HG03378 (cell line): ENCODE data around the gene CBX8.

Experiments used
- ATAC-seq: cut with Tn5 transposase; IDR thresholded peaks from one replicate; pipeline ENCODE4 v1.9.1; 2021; ENCODE audit warnings: mild to moderate bottlenecking, moderate library complexity; ENCODE audit not compliant: unreplicated experiment

The CBX8 gene

GRCh38 chr17:79835953-79836509 is 39.2 kb upstream of the CBX8 start:
- no peak for ATAC-seq

DNA sequence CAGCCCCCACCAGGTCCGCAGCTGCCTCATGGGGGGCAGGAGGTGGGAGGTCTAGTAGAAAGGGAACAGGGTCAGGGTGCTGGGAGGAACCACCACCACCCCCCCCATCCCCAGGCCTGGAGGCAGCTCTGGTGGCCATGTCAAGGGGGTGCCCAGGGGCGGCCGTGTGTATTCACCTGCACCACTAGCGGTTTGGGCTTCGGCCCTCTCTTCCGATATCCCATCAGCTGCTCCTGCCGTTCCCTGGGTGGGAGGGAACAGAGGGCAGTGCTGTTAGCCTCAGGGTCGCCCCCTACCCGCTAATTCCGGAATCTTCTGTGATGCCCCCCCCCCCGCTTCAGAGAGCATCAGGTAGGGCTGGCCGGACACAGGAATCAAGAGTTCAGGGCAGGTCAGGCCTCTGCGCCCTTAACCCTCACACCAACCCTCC is 38.6 kb upstream of the CBX8 start:
- no peak for ATAC-seq

DNA sequence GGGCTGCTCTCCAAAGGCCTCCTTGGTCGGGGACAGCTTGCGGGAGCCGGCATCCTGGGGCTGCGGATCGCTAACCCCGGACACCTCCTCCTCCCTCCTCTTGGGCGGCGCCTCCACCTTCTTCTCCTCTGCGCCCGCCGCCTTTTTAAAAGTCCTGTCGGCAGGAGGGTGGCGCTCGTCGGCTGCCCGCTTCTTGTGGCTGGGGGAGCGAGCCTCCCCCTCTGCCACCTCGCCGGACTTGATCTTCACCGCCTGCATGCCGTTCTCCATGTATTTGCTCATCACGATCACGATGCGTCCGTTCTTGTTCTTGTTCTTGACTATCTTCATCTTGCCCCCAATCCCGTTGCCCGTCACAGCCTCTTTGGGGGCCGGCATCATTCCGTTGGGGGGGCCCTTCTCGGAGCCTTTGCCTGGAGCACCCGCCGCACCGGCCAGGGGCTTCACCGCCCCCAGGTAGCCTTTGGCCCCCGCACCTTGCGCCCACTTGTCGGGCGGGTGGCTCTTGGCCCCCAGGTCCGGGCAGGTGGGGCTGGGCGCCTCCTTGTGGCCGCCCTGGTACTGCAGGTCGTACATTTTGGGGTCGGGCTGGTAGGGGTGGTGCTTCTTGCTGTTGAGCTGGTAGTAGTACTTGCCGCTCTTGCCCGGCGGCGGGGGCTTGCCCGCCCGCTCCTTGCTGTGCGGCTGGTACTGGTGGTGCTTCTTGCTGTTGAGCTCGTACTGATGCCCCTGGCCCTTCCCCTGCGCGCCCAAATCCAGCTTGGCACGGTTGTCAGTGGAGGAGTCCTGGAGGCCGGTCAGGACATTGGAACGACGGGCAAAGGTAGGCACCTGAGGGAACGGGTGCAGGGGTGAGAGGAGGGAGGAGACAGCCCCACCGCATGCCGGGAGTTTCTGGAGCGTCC is 37.9 kb upstream of the CBX8 start:
- ATAC-seq, result no peak

GRCh38 chr17:79833744-79834564 is 37.1 kb upstream of the CBX8 start:
- ATAC-seq, result no peak

DNA sequence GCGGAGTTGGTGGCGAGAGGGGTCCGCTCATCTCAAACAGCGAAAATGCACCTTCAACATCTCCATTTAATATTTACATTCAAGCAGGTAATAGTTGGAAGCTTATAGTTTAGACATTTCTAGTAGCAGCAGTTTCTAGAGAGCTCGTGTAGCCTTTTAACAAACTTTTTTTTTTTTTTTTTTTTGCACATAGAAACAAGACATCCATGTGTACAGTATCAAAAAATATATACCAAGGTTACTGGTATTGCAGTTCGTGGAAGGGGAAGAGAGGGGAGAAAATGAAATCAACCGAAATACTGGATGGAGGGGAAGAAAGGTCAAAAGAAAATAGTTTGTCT is 36.2 kb upstream of the CBX8 start:
- no peak for ATAC-seq

GRCh38 chr17:79832218-79833109 is 35.6 kb upstream of the CBX8 start:
- no peak for ATAC-seq

DNA sequence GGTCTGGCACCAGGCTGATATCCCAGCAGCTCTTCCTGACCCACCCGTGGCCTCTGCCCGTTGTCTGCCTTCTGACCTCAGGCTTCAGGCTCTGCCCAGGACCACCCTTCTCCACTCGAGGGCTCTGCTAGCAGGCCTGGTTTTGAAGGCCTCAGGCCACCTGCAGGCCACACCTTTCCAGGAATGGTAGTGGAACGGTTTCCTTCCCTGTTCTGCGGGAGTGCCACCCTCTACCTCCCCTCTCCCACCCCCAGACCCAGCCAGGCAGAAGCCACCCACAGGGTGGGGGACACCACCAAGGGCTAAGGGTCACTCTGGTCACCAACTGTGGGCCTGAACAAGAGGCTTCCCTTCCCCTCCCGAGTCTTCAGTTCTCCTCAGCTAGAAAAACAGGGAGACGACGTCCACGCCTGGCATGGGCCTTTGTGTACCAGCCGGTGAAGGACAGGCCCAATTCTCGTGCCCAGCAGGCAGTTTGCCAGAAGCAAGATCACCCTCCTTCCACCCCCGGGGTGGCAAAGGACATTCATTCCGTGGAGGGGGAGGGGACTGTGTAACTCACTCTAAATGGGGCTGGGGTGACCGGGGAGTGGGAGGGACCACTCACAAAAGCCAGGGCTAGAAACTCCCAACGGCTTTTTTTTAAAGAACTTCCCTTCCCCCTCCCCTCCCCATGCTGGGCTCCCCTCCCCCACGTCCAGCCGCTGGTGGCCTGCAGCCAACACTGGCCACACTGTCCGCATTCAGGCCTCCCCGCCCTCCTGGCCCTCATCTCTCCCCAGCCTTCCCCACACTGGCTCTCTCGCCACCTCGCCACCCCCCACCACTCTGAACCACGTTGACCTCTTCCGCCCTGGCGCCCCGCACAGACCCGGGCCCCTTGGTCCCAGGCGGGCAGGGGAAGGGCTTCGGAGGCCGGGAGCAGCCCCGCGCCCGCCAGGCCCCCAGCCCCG is 34.7 kb upstream of the CBX8 start:
- no peak for ATAC-seq

DNA sequence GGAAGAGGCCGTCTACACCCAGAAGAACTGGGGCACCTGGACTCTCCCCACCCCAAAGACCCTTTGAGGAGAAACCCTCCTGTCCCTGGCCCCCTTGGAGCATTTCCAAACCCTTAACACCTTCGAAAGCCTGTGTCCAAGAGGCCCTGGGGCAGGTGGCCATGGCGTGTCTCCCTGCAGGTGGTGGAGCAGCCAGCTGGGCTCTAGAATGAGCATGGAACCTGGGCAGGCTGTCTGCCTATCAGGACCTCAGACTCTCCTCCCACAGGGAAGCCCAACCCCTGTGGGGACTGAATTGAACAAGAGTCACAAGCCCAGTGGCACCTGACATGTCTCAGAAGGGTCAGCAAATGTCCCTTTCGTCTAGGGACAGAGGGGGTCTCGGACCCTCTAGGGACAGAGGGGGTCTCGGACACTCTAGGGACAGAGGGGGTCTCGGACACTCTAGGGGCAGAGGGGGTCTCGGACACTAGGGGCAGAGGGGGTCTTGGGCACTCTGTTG is 33.9 kb upstream of the CBX8 start:
- ATAC-seq, result no peak

DNA sequence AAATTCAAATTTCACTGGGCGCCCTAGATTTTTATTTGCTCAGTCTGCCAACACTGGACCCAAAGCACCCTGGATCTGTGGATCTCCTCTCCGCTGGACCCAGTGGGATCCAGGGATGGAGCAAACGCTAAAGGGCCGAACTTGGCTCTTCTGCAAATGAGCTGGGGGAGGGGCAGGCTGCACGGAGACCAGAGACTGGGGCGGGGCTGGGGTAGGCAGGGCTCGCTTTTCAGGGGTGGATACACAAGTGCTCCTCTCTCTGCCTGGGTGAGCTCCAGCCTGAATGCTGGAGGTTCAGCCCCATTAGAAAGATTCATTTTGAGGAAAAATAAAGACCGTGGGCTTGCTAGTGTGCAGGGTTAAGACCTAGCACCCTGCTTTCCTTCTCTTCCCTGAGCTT is 33.4 kb upstream of the CBX8 start:
- ATAC-seq, result no peak

GRCh38 chr17:79829457-79829856 is 32.6 kb upstream of the CBX8 start:
- no peak for ATAC-seq

GRCh38 chr17:79829004-79829403 is 32.1 kb upstream of the CBX8 start:
- ATAC-seq, result no peak

- ATAC-seq, result no peak
These were observed 30.1 kb upstream of the CBX8 start for GRCh38 chr17:79826841-79827578.

- no peak for ATAC-seq
These were observed 29.4 kb upstream of the CBX8 start for GRCh38 chr17:79826204-79826680.

DNA sequence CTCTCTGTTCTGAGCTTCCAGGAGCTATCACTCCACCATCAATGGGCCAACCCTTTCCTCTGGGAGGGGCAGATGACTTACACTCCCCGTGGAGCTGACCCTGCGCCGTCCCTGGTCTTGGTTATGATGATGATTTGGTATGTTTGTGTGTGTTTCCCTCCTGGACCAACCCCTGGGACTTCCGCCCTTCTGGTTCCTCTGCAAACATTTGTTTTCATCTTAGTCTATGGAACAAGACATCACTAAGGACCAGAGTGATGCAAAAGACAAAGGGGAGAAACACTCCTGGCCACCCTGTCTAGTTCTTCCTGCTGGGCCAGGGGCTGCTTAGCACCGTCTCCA is 28.7 kb upstream of the CBX8 start:
- no peak for ATAC-seq

- no peak for ATAC-seq
These were observed 28.2 kb upstream of the CBX8 start for GRCh38 chr17:79824893-79825579.

DNA sequence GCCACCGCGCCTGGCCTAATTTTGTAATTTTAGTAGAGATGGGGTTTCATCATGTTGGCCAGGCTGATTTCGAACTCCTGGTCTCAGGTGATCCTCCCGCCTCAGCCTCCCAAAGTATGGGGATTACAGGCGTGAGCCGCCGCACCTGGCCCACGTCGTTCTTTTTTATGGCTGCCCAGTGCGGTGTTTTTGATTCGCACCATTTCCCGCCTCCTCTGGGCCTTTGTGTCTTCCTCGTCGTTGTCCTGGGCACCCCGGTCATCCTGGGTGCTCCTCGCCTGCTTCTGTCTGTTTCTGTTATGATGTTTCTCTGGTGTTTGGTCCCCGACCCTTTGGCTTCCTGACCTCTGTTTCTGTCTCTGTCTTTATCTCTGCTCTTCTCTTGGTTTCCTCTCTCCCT is 27.4 kb upstream of the CBX8 start:
- ATAC-seq, result no peak

DNA sequence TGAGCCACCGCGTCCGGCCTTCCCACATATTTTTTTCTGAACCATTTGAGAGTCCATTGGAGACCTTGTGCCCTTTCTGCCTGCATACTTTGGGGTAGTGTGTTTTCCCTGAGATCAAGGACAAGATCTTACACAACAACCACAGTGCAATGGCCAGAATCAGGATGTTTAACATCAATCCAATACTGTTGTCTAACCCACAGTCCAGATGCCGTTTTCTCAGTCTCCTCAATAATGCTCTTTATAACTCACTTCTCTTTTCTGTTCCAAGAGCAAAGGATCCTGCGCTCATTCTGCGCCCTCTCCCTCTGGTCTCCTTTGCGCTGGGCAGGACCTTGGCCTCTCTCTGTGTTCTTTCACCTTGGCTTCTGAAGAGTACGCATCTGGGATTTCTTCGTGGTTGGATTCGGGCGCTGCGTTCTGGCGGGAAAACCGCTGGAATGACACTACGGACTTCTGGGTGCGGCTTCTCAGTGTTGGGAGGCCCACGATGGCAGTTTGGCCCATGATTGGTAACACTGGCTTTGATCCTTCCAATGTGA is 25.8 kb upstream of the CBX8 start:
- ATAC-seq, result no peak
